Neural cell (in vitro differentiated cells): Measurements from ENCODE around the gene C22orf23. TPM values are rescaled to one million over a fixed set of nuclear protein-coding genes. Genes with fewer than 3 reads are reported as not detected.

ENCODE experiments used
- H2AFZ ChIP-seq: fragments of 200-600, 300-800 bp; sonication (generic), shearing (Covaris generic); 2 replicates; pipeline ENCODE4 v1.6.0; 2014; ENCODE audit warnings: low read depth, mild to moderate bottlenecking, antibody characterized with exemption, low read length, moderate library complexity
- H3F3A ChIP-seq: fragments of 200-600 bp; shearing (Covaris generic); 2 replicates; pipeline ENCODE4 v1.6.1; 2016; ENCODE audit warnings: mild to moderate bottlenecking, moderate library complexity, mixed read lengths, antibody characterized with exemption, low read length; ENCODE audit not compliant: insufficient read depth, poor library complexity, severe bottlenecking
- H3K27ac ChIP-seq: fragments of 200-600, 300-800 bp; sonication (generic), shearing (Covaris generic); 2 replicates; pipeline ENCODE4 v1.5.1; 2014; ENCODE audit warnings: mild to moderate bottlenecking, low read length, moderate library complexity
- H3K27me3 ChIP-seq: fragments of 300-800, 200-600 bp; sonication (generic), shearing (Covaris generic); 2 replicates; pipeline ENCODE4 v1.6.0; 2014; ENCODE audit warnings: mild to moderate bottlenecking, low read depth, low read length, moderate library complexity; ENCODE audit not compliant: insufficient read depth
- H3K36me3 ChIP-seq: fragments of 300-800, 200-600 bp; sonication (generic), shearing (Covaris generic); 2 replicates; pipeline ENCODE4 v1.5.1; 2014; ENCODE audit warnings: mild to moderate bottlenecking, antibody characterized with exemption, low read length, moderate library complexity; ENCODE audit not compliant: insufficient read depth
- H3K4me2 ChIP-seq: fragments of 300-800, 200-600 bp; sonication (generic), shearing (Covaris generic); 2 replicates; pipeline ENCODE4 v1.6.0; 2014; ENCODE audit warnings: mild to moderate bottlenecking, low read length
- H3K4me3 ChIP-seq: fragments of 300-800, 200-600 bp; sonication (generic), shearing (Covaris generic); 2 replicates; pipeline ENCODE4 v1.5.1; 2014; ENCODE audit warnings: mild to moderate bottlenecking, low read length, moderate library complexity
- H3K79me2 ChIP-seq: fragments of 200-600 bp; shearing (Covaris generic); replicated peaks from 2 replicates; pipeline ENCODE4 v1.6.0; 2014; ENCODE audit warnings: mild to moderate bottlenecking, low read length, moderate library complexity; ENCODE audit not compliant: insufficient read depth
- H3K9ac ChIP-seq: fragments of 300-800, 200-600 bp; sonication (generic), shearing (Covaris generic); 2 replicates; pipeline ENCODE4 v1.6.1; 2016; ENCODE audit warnings: mild to moderate bottlenecking, low read length, mixed read lengths
- H3K9me2 ChIP-seq: fragments of 200-600 bp; shearing (Covaris generic); 2 replicates; pipeline ENCODE4 v1.6.1; 2016; ENCODE audit warnings: mild to moderate bottlenecking, low read length, mixed read lengths; ENCODE audit not compliant: insufficient read depth
- H3K9me3 ChIP-seq: fragments of 200-600, 300-800 bp; sonication (generic), shearing (Covaris generic); 2 replicates; pipeline ENCODE4 v1.6.1; 2016; ENCODE audit warnings: mild to moderate bottlenecking, mixed run types, low read length, moderate library complexity, mixed read lengths
- H4K20me1 ChIP-seq: fragments of 200-600 bp; shearing (Covaris generic); 2 replicates; pipeline ENCODE4 v1.6.1; 2016; ENCODE audit warnings: mild to moderate bottlenecking, mixed run types; ENCODE audit not compliant: insufficient read depth
- CTCF ChIP-seq: fragments of 450-650 bp; IDR thresholded peaks from 2 replicates; pipeline ENCODE4 v1.5.1; 2014; ENCODE audit warnings: antibody characterized with exemption, mild to moderate bottlenecking, moderate library complexity; ENCODE audit not compliant: poor library complexity, severe bottlenecking
- EP300 ChIP-seq: fragments of 450-650 bp; conservative IDR thresholded peaks from 2 replicates; pipeline ENCODE4 v1.6.1; 2014; ENCODE audit warnings: antibody characterized with exemption, mild to moderate bottlenecking, moderate library complexity; ENCODE audit not compliant: poor library complexity, severe bottlenecking
- EZH2 ChIP-seq: fragments of 200-600, 300-800 bp; shearing (Covaris generic), sonication (generic); IDR thresholded peaks from 2 replicates; pipeline ENCODE4 v1.6.1; 2014; ENCODE audit warnings: antibody characterized with exemption, low read length, borderline replicate concordance, mild to moderate bottlenecking; ENCODE audit not compliant: insufficient read depth, poor library complexity, severe bottlenecking
- MXI1 ChIP-seq: fragments of 450-650 bp; conservative IDR thresholded peaks from 2 replicates; pipeline ENCODE4 v1.6.1; 2014; ENCODE audit warnings: antibody characterized with exemption, mild to moderate bottlenecking; ENCODE audit not compliant: poor library complexity, severe bottlenecking
- POLR2AphosphoS5 ChIP-seq: IDR thresholded peaks from 2 replicates; pipeline ENCODE4 v1.6.1; 2012
- RAD21 ChIP-seq: fragments of 450-650 bp; conservative IDR thresholded peaks from 2 replicates; pipeline ENCODE4 v1.6.1; 2014; ENCODE audit warnings: antibody characterized with exemption, mild to moderate bottlenecking, moderate library complexity
- REST ChIP-seq: IDR thresholded peaks from 2 replicates; pipeline ENCODE4 v1.6.1; 2012; ENCODE audit warnings: borderline replicate concordance
- SMC3 ChIP-seq: fragments of 450-650 bp; conservative IDR thresholded peaks from 2 replicates; pipeline ENCODE4 v1.6.1; 2014; ENCODE audit warnings: antibody characterized with exemption, mild to moderate bottlenecking, moderate library complexity; ENCODE audit not compliant: poor library complexity
- TAF1 ChIP-seq: IDR thresholded peaks from 2 replicates; pipeline ENCODE4 v1.6.1; 2012; ENCODE audit warnings: low read depth
- polyA plus RNA-seq: library from polyadenylated mRNA; depleted of rRNA; stranded (reverse); fragments of >200 nt; gene quantifications from 2 replicates; pipeline ENCODE4 v1.2.3, GENCODE V29; 2014

Gene C22orf23
- polyA plus RNA-seq, 1 donor from 2014 or later, result 1.3 TPM

GRCh38 chr22:37924386-37925065 lies 28.9 kb downstream of the C22orf23 start:
- no peaks in the 10 kb centered on the region for H3K9me2 ChIP-seq
- no peak overlapping the region for H2AFZ ChIP-seq
- H3K9ac ChIP-seq, result no peak overlapping the region
- H3K27ac ChIP-seq, result no peak overlapping the region
- H3K4me2 ChIP-seq, result no peak overlapping the region
- H4K20me1 ChIP-seq, result no peaks in the 10 kb centered on the region
- H3F3A ChIP-seq, result no peaks in the 10 kb centered on the region
- no peak overlapping the region for H3K4me3 ChIP-seq
- TF ChIP-seq RAD21 (no peak), REST (no peak), SMC3 (no peak), EP300 (no peak), TAF1 (no peak), MXI1 (no peak), CTCF (no peak), EZH2 (no peak), POLR2AphosphoS5 (no peak)
- H3K27me3 ChIP-seq, result no peaks in the 10 kb centered on the region
- no peaks in the 10 kb centered on the region for H3K9me3 ChIP-seq
- H3K36me3 ChIP-seq, result no peaks in the 10 kb centered on the region
- no peaks in the 10 kb centered on the region for H3K79me2 ChIP-seq

- Histone ChIP-seq H3F3A (no peaks in the 10 kb centered on the region), H3K27ac (no peak overlapping the region), H2AFZ (no peak overlapping the region), H3K36me3 (no peaks in the 10 kb centered on the region), H3K9me3 (no peaks in the 10 kb centered on the region), H3K79me2 (no peaks in the 10 kb centered on the region), H3K27me3 (no peaks in the 10 kb centered on the region), H4K20me1 (no peaks in the 10 kb centered on the region), H3K9me2 (no peaks in the 10 kb centered on the region), H3K4me2 (no peak overlapping the region), H3K4me3 (no peak overlapping the region), H3K9ac (no peak overlapping the region)
- no peak for TF ChIP-seq EP300
- TF ChIP-seq SMC3, result no peak
- TF ChIP-seq RAD21, result no peak
- TF ChIP-seq CTCF, result no peak
- no peak for TF ChIP-seq POLR2AphosphoS5
- no peak for TF ChIP-seq EZH2
- TF ChIP-seq MXI1, result no peak
- TF ChIP-seq TAF1, result no peak
- TF ChIP-seq REST, result no peak
Observed at GRCh38 chr22:37923927-37924326, 29.5 kb downstream of the C22orf23 start.
